GM18526 (cell line): Measurements from ENCODE around the gene TOM1L2.

ENCODE experiments used
- POLR2A ChIP-seq: IDR thresholded peaks from 3 replicates; pipeline ENCODE4 v1.6.1; 2011; ENCODE audit not compliant: insufficient read length; ENCODE audit errors: extremely low read depth

Gene TOM1L2

DNA sequence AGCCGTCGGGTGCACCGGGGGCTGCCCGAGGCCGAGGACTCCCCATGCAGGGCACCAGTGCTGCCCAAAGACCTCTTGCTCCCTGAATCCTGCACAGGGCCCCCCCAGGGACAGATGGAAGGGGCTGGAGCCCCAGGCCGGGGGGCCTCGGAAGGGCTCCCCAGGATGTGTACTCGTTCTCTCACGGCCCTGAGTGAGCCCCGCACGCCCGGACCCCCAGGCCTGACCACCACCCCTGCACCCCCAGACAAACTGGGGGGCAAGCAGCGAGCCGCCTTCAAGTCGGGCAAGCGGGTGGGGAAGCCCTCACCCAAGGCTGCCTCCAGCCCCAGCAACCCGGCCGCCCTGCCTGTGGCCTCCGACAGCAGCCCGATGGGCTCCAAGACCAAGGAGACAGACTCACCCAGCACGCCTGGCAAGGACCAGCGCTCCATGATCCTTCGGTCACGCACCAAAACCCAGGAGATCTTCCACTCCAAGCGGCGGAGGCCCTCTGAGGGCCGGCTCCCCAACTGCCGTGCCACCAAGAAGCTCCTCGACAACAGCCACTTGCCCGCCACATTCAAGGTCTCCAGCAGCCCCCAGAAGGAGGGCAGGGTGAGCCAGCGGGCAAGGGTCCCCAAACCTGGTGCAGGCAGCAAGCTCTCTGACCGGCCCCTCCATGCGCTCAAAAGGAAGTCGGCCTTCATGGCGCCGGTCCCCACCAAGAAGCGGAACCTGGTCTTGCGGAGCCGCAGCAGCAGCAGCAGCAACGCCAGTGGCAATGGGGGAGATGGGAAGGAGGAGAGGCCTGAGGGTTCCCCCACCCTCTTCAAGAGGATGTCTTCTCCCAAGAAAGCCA lies 176.0 kb downstream of the TOM1L2 start:
- TF ChIP-seq POLR2A, result no peak

GRCh38 chr17:17795296-17795695 lies 176.9 kb downstream of the TOM1L2 start:
- TF ChIP-seq POLR2A, result no peak

- TF ChIP-seq POLR2A, result no peak
Measured at GRCh38 chr17:17794382-17794781, 177.8 kb downstream of the TOM1L2 start.
